ENCODE data around the gene ERRFI1. TPM values are rescaled to one million over a fixed set of nuclear protein-coding genes. Genes with fewer than 3 reads are reported as not detected.

Gene ERRFI1
- total and polyA plus RNA-seq, 2 of the 8 experiments (the other 6 are each of a cell fraction or from before 2014, with no cell fraction given): 23.4 to 46.1 TPM

DNA sequence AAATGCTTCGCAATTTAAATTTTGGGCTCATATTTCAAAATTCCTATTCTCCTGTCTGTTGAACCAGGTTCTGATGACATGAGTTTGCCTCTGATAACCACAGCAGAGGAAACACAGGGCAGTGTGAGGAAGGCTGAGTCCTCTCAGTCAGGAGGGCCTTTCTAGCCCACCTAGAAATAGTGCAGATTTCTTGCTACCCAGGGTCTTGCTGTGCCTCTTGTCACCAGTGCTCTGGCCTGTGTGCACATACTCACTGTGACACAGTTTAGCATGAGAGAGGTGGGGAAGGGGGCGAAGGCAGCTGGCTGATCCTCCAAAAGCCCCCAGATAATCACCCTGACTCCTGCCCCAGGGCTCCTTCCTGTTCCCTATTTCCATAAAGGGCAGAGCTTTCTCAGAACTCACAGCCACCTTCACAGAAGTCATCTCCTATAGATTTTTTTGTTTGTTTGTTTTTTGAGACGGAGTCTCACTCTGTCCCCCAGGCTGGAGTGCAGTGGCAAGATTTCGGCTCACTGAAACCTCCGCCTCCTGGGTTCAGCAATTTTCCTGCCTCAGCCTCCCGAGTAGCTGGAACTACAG is 23.7 kb downstream of the ERRFI1 start:
- POLR2A ChIA-PET (ENCODE audit: partially characterized antibody): interaction anchor here (1.1 kb wide), 1 partner anchor 11 kb away, joined by 3 read pairs; no protein-coding TSS in a partner anchor
- Histone ChIP-seq H4K91ac (replicated peaks; ENCODE audit: insufficient read length, low read length) (no peak overlapping the region), H2BK20ac (ENCODE audit: low read length) (no peak overlapping the region), H2BK5ac (ENCODE audit: low read depth, low read length) (no peak overlapping the region), H3K18ac (ENCODE audit: extremely low read depth, low read length) (no peak overlapping the region), H3K56ac (replicated peaks; ENCODE audit: insufficient read length, low read depth, low read length) (no peak overlapping the region), H3K14ac (ENCODE audit: insufficient read length) (no peak overlapping the region), H2BK120ac (replicated peaks; ENCODE audit: low read depth, low read length) (no peak overlapping the region), H3K36me3 (ENCODE audit: control insufficient read depth in 2 of 4, insufficient read depth in 4 of 4, low read length in 3 of 4) (no peaks in the 10 kb centered on the region; a peak in 1 of 8 replicates), H3K79me1 (ENCODE audit: low read depth, low read length) (no peaks in the 10 kb centered on the region), H3K4ac (replicated peaks; ENCODE audit: insufficient read length, low read depth, low read length) (no peak overlapping the region), H3K4me1 (replicated peaks in 1 of 4; ENCODE audit: control insufficient read depth in 3 of 4, insufficient read depth in 4 of 4, low read length in 3 of 4) (peaks cover 4 to 19% (median 12%) of the 10 kb centered on the region in 4 experiments), H3K4me3 (ENCODE audit: extremely low read depth in 1 of 4, insufficient read depth in 2 of 4, low read depth in 3 of 4, low read length in 4 of 4) (no peak overlapping the region), H3K9ac (replicated peaks in 1 of 4; ENCODE audit: extremely low read depth in 1 of 4, low read depth in 3 of 4, low read length in 3 of 4) (no peak overlapping the region), H3K4me2 (ENCODE audit: insufficient read depth in 1 of 2, low read depth in 2 of 2, low read length in 2 of 2) (no peak overlapping the region), H3K27ac (ENCODE audit: low read depth, low read length) (no peak overlapping the region), H4K5ac (ENCODE audit: insufficient read length, low read depth, low read length) (no peak overlapping the region), H4K20me1 (replicated peaks in 1 of 2; ENCODE audit: control insufficient read depth in 1 of 2, insufficient read depth in 2 of 2, low read length in 2 of 2) (no peaks in the 10 kb centered on the region), H3K23me2 (ENCODE audit: low read depth, low read length) (no peaks in the 10 kb centered on the region), H3K9me3 (ENCODE audit: insufficient read depth in 2 of 2, low read depth in 1 of 2, low read length in 1 of 2) (no peaks in the 10 kb centered on the region), H4K8ac (ENCODE audit: extremely low read depth, insufficient read depth, low read length) (no peak overlapping the region), H2BK12ac (ENCODE audit: low read depth, low read length) (0 out of 2 replicates have a peak overlapping the region, but pooled peaks have one; percentile 90), H3K27me3 (replicated peaks in 1 of 4; ENCODE audit: control insufficient read depth in 3 of 4, extremely low read depth in 1 of 4, insufficient read depth in 3 of 4, low read length in 3 of 4) (no peaks in the 10 kb centered on the region), H3K23ac (ENCODE audit: insufficient read length) (no peak overlapping the region), H2AK5ac (ENCODE audit: low read depth, low read length) (peak overlapping the region; percentile 98; the same call in 1 of the 2 replicates), H2AFZ (ENCODE audit: low read length) (no peak overlapping the region), H3K79me2 (ENCODE audit: control insufficient read depth in 1 of 2, insufficient read depth in 2 of 2, low read length in 2 of 2) (no peaks in the 10 kb centered on the region), H2BK15ac (ENCODE audit: low read length) (no peak overlapping the region)
- 90% methylated on average over 6 of the region's 6 CpGs; no CpG with 5 or more reads in 1 of the 2 experiments for WGBS, 2 experiments (ENCODE audit: extremely low coverage in 1 of 2, insufficient coverage in 1 of 2, insufficient read length in 1 of 2, insufficient replicate concordance in 2 of 2, low coverage in 1 of 2, low lambda C conversion rate in 2 of 2, missing lambda C conversion rate in 1 of 2)
- FAIRE-seq (no peak), DNase-seq (ENCODE audit: low read depth in 1 of 2, low spot score in 2 of 2) (no peak)
- CTCF ChIA-PET (ENCODE audit: partially characterized antibody): interaction anchor here (0.9 to 1.8 kb wide), 3 partner anchors 18 to 341 kb away, joined by 3 to 4 read pairs (median 3); no protein-coding TSS in a partner anchor
- TF ChIP-seq POU5F1 (IDR thresholded peaks at IDR 0.05; ENCODE audit: low read depth, low read length): no peak
- TF ChIP-seq TEAD4 (IDR thresholded peaks at IDR 0.05; ENCODE audit: low read depth, low read length): no peak
- TF ChIP-seq NRF1 (IDR thresholded peaks at IDR 0.05; ENCODE audit: low read depth, low read length): no peak
- TF ChIP-seq CHD1 (IDR thresholded peaks at IDR 0.05; ENCODE audit: low read depth, low read length): no peak
- no peak for TF ChIP-seq SUZ12 (IDR thresholded peaks at IDR 0.05; ENCODE audit: low read length)
- TF ChIP-seq CTCF (IDR thresholded peaks at IDR 0.05; ENCODE audit: control extremely low read depth in 1 of 3, insufficient read depth in 1 of 3, low read depth in 1 of 3, low read length in 3 of 3): no peak
- no peak for TF ChIP-seq SRF (IDR thresholded peaks at IDR 0.05; ENCODE audit: low read depth, low read length)
- TF ChIP-seq SIX5 (IDR thresholded peaks at IDR 0.05; ENCODE audit: low read depth, low read length): no peak
- no peak for TF ChIP-seq HDAC6 (IDR thresholded peaks at IDR 0.05; ENCODE audit: low read depth, low read length)
- no peak for TF ChIP-seq CTBP2 (IDR thresholded peaks at IDR 0.05; ENCODE audit: borderline replicate concordance, insufficient read depth, insufficient read length, low read length)
- TF ChIP-seq POLR2AphosphoS5 (IDR thresholded peaks at IDR 0.05; ENCODE audit: low read depth, low read length): no peak

Measured in H1 (cell line).